B cell (primary cell): ENCODE data around the gene PRLH.

Experiments used
- CTCF ChIP-seq: fragments of 200-600 bp; IDR thresholded peaks from one replicate; pipeline ENCODE4 v1.8.0; 2022; ENCODE audit warnings: antibody characterized with exemption, mild to moderate bottlenecking
- EZH2 ChIP-seq: IDR thresholded peaks from 2 replicates; pipeline ENCODE4 v1.6.1; 2012; ENCODE audit warnings: borderline replicate concordance, low read depth, mild to moderate bottlenecking, moderate library complexity, low read length; ENCODE audit not compliant: insufficient read depth, poor library complexity, severe bottlenecking

GRCh38 chr2:237561221-237561620 is 5.2 kb upstream of the PRLH start:
- TF ChIP-seq CTCF: no peak
- TF ChIP-seq EZH2: no peak
